Endothelial cell (in vitro differentiated cells): ENCODE results near the gene MATK. TPM values are rescaled to one million over a fixed set of nuclear protein-coding genes. Genes with fewer than 3 reads are reported as not detected.

Experiments used
- DNase-seq: peaks from one replicate; pipeline ENCODE4 v3.0.0; 2021; ENCODE audit warnings: low spot score
- H3K27ac Mint-ChIP-seq: one replicate; pipeline ENCODE4 v1.8.0; 2021; ENCODE audit warnings: mixed read lengths, inconsistent platforms; ENCODE audit not compliant: unreplicated experiment
- H3K27me3 Mint-ChIP-seq: one replicate; pipeline ENCODE4 v1.8.0; 2021; ENCODE audit warnings: mild to moderate bottlenecking, moderate library complexity, mixed read lengths, inconsistent platforms; ENCODE audit not compliant: unreplicated experiment
- H3K36me3 Mint-ChIP-seq: one replicate; pipeline ENCODE4 v1.8.0; 2021; ENCODE audit warnings: mild to moderate bottlenecking, low read depth, mixed read lengths, inconsistent platforms; ENCODE audit not compliant: unreplicated experiment
- H3K4me1 Mint-ChIP-seq: one replicate; pipeline ENCODE4 v1.8.0; 2021; ENCODE audit warnings: mild to moderate bottlenecking, mixed read lengths, inconsistent platforms; ENCODE audit not compliant: unreplicated experiment
- H3K4me3 Mint-ChIP-seq: one replicate; pipeline ENCODE4 v1.8.0; 2021; ENCODE audit warnings: mild to moderate bottlenecking, mixed read lengths, inconsistent platforms; ENCODE audit not compliant: unreplicated experiment
- H3K9me3 Mint-ChIP-seq: one replicate; pipeline ENCODE4 v1.8.0; 2021; ENCODE audit warnings: mixed read lengths, inconsistent platforms; ENCODE audit not compliant: unreplicated experiment
- total RNA-seq: library from RNA; stranded (reverse); fragmentation: NEBNext Ultra II Directional; extraction: Animal tissue kit (Norgen Biotek cat#: 25700); gene quantifications from one replicate; pipeline ENCODE4 v1.2.1, GENCODE V29; 2021; ENCODE audit not compliant: unreplicated experiment
- TF ChIP-seq, protein P1 (sequence below): fragments of 200-600 bp; sonication (generic); IDR thresholded peaks from one replicate; pipeline ENCODE4 v1.5.0; 2021; ENCODE audit warnings: antibody characterized with exemption; ENCODE audit not compliant: unreplicated experiment

Gene MATK
- total RNA-seq, 1 donor from 2014 or later = 10.9 TPM

DNA sequence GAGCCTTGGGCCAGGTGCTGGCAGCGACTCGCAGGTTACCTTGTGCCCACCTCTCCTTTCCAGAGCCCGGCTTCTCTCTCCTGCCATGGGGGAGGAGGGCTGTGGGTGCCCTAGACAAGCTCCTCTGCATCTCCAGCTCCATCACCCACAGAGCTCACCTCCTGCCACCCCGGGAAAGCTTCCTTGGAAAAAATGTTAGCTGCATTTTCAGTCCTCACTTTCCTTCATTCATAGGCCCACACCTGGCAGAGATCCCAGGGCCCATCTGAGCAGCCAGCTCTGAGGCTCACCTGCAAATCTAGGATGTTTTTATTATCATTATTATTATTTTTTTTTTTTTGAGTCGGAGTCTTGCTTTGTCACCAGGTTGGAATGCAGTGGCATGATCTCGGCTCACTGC lies 45.8 kb upstream of the MATK start:
- Mint-ChIP-seq H3K9me3 (no peaks in the 10 kb centered on the region), H3K27me3 (no peaks in the 10 kb centered on the region)

DNA sequence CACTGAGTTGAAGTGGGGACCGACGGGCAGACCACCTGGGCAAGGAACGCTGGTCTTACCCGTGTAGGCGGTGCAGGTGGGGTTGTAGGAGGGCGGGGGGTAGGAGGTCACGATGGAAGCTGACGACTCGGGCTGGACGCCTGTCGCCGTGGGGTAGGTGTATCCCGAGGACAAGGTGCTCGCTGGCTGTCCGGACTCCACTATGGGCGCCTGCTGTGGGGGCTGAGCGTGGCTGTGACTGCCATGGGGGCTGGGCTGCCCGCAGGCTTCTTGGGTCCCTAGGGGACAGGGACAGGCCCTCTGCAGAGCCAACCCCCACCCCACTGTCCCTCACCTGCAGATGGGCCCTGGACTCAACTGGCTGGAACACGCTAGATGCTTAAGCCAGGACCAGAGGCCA lies 45.4 kb upstream of the MATK start:
- Mint-ChIP-seq H3K4me3 (no peak overlapping the region), H3K9me3 (no peaks in the 10 kb centered on the region), H3K4me1 (no peaks in the 10 kb centered on the region), H3K27me3 (no peaks in the 10 kb centered on the region), H3K27ac (no peak overlapping the region), H3K36me3 (no peaks in the 10 kb centered on the region)
- TF ChIP-seq, protein P1, sequence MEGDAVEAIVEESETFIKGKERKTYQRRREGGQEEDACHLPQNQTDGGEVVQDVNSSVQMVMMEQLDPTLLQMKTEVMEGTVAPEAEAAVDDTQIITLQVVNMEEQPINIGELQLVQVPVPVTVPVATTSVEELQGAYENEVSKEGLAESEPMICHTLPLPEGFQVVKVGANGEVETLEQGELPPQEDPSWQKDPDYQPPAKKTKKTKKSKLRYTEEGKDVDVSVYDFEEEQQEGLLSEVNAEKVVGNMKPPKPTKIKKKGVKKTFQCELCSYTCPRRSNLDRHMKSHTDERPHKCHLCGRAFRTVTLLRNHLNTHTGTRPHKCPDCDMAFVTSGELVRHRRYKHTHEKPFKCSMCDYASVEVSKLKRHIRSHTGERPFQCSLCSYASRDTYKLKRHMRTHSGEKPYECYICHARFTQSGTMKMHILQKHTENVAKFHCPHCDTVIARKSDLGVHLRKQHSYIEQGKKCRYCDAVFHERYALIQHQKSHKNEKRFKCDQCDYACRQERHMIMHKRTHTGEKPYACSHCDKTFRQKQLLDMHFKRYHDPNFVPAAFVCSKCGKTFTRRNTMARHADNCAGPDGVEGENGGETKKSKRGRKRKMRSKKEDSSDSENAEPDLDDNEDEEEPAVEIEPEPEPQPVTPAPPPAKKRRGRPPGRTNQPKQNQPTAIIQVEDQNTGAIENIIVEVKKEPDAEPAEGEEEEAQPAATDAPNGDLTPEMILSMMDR = no peak
- DNase-seq = no peak

More for the DNA sequence above, 45.8 kb upstream of the MATK start:
- Mint-ChIP-seq H3K36me3 (no peaks in the 10 kb centered on the region), H3K4me1 (no peaks in the 10 kb centered on the region), H3K27ac (no peak overlapping the region), H3K4me3 (no peak overlapping the region)
- TF ChIP-seq, protein P1 = no peak
- no peak for DNase-seq

DNA sequence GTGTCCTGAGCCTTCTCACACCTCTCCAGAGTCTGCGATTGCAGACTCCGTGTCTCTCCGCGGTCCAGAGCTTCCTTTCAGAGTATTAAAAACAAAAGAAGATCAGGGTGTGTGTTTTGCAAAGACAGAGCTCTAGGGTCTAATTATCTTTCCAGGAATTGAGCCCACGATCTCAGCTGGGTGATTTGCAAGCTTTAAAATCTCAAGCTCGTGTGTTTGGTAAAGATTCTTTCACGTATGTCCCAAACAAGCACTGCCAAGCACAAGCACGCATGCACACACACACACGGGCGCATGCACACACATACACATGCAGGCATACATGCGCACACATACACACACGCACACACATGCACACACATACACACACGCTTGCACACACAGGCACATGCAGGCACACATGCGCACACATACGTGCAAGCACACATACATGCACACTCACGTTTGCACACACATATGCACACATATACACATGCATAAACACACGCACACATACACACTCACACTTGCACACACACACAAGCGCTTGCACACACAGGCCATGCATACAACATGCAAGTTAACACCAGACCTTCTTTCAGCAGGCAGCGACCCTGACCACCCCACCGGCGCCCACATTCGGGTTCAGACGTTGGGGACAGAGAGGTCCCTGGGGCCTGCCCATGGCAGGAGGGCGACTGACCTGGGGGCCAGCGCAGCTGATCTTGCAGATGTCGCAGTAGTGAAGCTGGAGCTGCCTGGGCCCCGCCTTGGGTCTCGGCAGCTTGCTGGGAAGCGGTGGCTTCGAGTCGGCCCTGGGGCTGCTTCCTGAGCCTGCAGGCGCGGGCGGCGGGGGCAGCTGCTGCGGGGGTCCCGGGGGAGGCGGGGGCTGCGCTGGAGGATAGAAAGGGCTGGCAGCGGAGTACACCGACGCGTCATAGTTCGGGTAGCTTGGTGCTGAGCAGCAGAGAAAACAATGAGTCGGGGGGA lies 44.7 kb upstream of the MATK start:
- DNase-seq = no peak
- Mint-ChIP-seq H3K9me3 (no peaks in the 10 kb centered on the region), H3K36me3 (no peaks in the 10 kb centered on the region), H3K4me3 (no peak overlapping the region), H3K27me3 (no peaks in the 10 kb centered on the region), H3K4me1 (no peaks in the 10 kb centered on the region), H3K27ac (no peak overlapping the region)
- TF ChIP-seq, protein P1 = no peak

DNA sequence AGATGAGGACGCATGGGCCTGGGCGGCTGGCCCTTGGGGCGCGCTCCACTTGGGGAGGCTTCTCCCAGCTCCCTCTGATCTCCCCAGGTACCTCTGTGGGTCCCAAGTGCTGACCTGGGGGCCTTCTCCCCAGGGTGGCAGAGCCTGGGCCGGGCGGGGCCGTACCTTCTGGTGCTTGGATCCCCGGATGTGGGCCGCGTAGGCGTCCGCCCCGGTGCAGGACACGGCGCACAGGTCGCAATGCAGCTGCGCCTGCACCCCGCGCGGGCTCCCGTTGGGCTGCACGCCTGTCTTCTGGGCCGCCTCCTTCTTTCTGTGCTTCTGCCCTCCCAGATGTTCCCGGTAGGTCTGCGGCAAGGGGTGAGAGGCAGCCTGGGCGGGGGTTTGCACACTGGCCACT lies 41.1 kb upstream of the MATK start:
- Mint-ChIP-seq H3K27ac (no peak overlapping the region), H3K9me3 (no peaks in the 10 kb centered on the region), H3K36me3 (no peaks in the 10 kb centered on the region), H3K4me1 (no peaks in the 10 kb centered on the region), H3K27me3 (no peaks in the 10 kb centered on the region), H3K4me3 (no peak overlapping the region)
- TF ChIP-seq, protein P1 = no peak
- no peak for DNase-seq

DNA sequence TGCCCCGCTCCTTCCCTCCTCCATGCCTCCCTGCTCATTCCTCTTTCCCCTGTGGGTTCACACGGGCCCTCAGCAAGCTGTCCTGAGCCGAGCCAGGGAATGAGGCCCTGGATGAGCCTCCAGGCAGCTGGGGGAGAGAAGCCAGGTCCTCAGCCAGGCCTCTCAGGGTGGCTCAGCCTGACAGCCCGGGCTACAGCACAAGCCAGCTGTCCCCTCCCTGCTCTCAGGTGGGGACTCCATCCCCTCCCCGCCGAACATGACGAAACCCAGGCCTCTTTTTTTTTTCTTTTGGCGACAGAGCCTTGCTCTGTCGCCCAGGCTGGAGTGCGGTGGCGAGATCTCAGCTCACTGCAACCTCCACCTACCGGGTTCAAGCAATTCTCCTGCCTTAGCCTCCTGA lies 40.0 kb upstream of the MATK start:
- TF ChIP-seq, protein P1 = no peak
- DNase-seq = no peak
- Mint-ChIP-seq H3K27me3 (no peaks in the 10 kb centered on the region), H3K36me3 (no peaks in the 10 kb centered on the region), H3K9me3 (no peaks in the 10 kb centered on the region), H3K4me3 (no peak overlapping the region), H3K27ac (no peak overlapping the region), H3K4me1 (no peaks in the 10 kb centered on the region)
